ENCODE results near the gene KRTAP10-8.

KRTAP10-8 gene

GRCh38 chr21:44612029-44612486 lies at the start of gene KRTAP10-8:
Gene KRTAP10-8 (plus strand): TSS chr21:44612079. CDS start chr21:44612101, 22 bp downstream.
- no peak within 1 kb of the TSS for H3K9ac ChIP-seq (ENCODE audit: low read length)
- no peaks in the 10 kb centered on the region for H3K79me2 ChIP-seq (ENCODE audit: low read length)
- H3F3A ChIP-seq (ENCODE audit: insufficient read depth, low read length): no peaks in the 10 kb centered on the region
- H4K20me1 ChIP-seq (ENCODE audit: insufficient read depth, low read length): no peaks in the 10 kb centered on the region
- peaks cover 85% of the 10 kb centered on the region for H3K27me3 ChIP-seq (replicated peaks; ENCODE audit: insufficient read depth, low read length)
- H3K9me2 ChIP-seq (replicated peaks; ENCODE audit: insufficient read depth, low read length): no peaks in the 10 kb centered on the region
- no peak for DNase-seq
- no peak for TF ChIP-seq EZH2phosphoT487 (IDR thresholded peaks at IDR 0.05; ENCODE audit: low read length)
- no peak for TF ChIP-seq EZH2 (optimal IDR thresholded peaks at IDR 0.05; ENCODE audit: low read depth, low read length)
- TF ChIP-seq CTCF (IDR thresholded peaks at IDR 0.05; ENCODE audit: low read length): no peak
- no peak within 1 kb of the TSS for H3K4me2 ChIP-seq (ENCODE audit: low read depth, low read length)
- no peak within 1 kb of the TSS for H3K27ac ChIP-seq (ENCODE audit: low read length)
- H3K4me1 ChIP-seq (ENCODE audit: low read length): no peaks in the 10 kb centered on the region
- H3K9me3 ChIP-seq (replicated peaks; ENCODE audit: insufficient read depth, low read length): no peaks in the 10 kb centered on the region
- H2AFZ ChIP-seq (ENCODE audit: low read length): no peak within 1 kb of the TSS
- no peak within 1 kb of the TSS for H3K4me3 ChIP-seq (ENCODE audit: low read length)
- no peaks in the 10 kb centered on the region for H3K36me3 ChIP-seq (replicated peaks; ENCODE audit: insufficient read depth, low read length)

- H3K4me3 ChIP-seq (ENCODE audit: low read length): no peak overlapping the region
- no peak overlapping the region for H3K4me2 ChIP-seq (ENCODE audit: low read depth, low read length)
- no peaks in the 10 kb centered on the region for H3F3A ChIP-seq (ENCODE audit: insufficient read depth, low read length)
- no peak overlapping the region for H3K9ac ChIP-seq (ENCODE audit: low read length)
- H3K9me3 ChIP-seq (replicated peaks; ENCODE audit: insufficient read depth, low read length): no peaks in the 10 kb centered on the region
- no peak for DNase-seq
- H3K27ac ChIP-seq (ENCODE audit: low read length): no peak overlapping the region
- H3K9me2 ChIP-seq (replicated peaks; ENCODE audit: insufficient read depth, low read length): no peaks in the 10 kb centered on the region
- no peak overlapping the region for H2AFZ ChIP-seq (ENCODE audit: low read length)
- H3K36me3 ChIP-seq (replicated peaks; ENCODE audit: insufficient read depth, low read length): no peaks in the 10 kb centered on the region
- no peak for TF ChIP-seq EZH2 (optimal IDR thresholded peaks at IDR 0.05; ENCODE audit: low read depth, low read length)
- TF ChIP-seq CTCF (IDR thresholded peaks at IDR 0.05; ENCODE audit: low read length): no peak
- no peak for TF ChIP-seq EZH2phosphoT487 (IDR thresholded peaks at IDR 0.05; ENCODE audit: low read length)
- H3K27me3 ChIP-seq (replicated peaks; ENCODE audit: insufficient read depth, low read length): peaks cover 92% of the 10 kb centered on the region
- H4K20me1 ChIP-seq (ENCODE audit: insufficient read depth, low read length): no peaks in the 10 kb centered on the region
- no peaks in the 10 kb centered on the region for H3K79me2 ChIP-seq (ENCODE audit: low read length)
- no peaks in the 10 kb centered on the region for H3K4me1 ChIP-seq (ENCODE audit: low read length)
Observed at GRCh38 chr21:44564099-44564498, 47.8 kb upstream of the KRTAP10-8 start.

- no peak for TF ChIP-seq EZH2phosphoT487 (IDR thresholded peaks at IDR 0.05; ENCODE audit: low read length)
- no peak for TF ChIP-seq CTCF (IDR thresholded peaks at IDR 0.05; ENCODE audit: low read length)
- no peak for TF ChIP-seq EZH2 (optimal IDR thresholded peaks at IDR 0.05; ENCODE audit: low read depth, low read length)
- Histone ChIP-seq H3K9ac (ENCODE audit: low read length) (no peak overlapping the region), H3K4me3 (ENCODE audit: low read length) (no peak overlapping the region), H3K79me2 (ENCODE audit: low read length) (no peaks in the 10 kb centered on the region), H4K20me1 (ENCODE audit: insufficient read depth, low read length) (no peaks in the 10 kb centered on the region), H3K4me2 (ENCODE audit: low read depth, low read length) (no peak overlapping the region), H3K27me3 (replicated peaks; ENCODE audit: insufficient read depth, low read length) (peaks cover 92% of the 10 kb centered on the region), H3F3A (ENCODE audit: insufficient read depth, low read length) (no peaks in the 10 kb centered on the region), H3K36me3 (replicated peaks; ENCODE audit: insufficient read depth, low read length) (no peaks in the 10 kb centered on the region), H2AFZ (ENCODE audit: low read length) (no peak overlapping the region), H3K4me1 (ENCODE audit: low read length) (no peaks in the 10 kb centered on the region), H3K9me2 (replicated peaks; ENCODE audit: insufficient read depth, low read length) (no peaks in the 10 kb centered on the region), H3K9me3 (replicated peaks; ENCODE audit: insufficient read depth, low read length) (no peaks in the 10 kb centered on the region), H3K27ac (ENCODE audit: low read length) (no peak overlapping the region)
- no peak for DNase-seq
Observed at GRCh38 chr21:44564886-44565598, 46.8 kb upstream of the KRTAP10-8 start.

Measured in MM.1S (cell line).